Measurements from ENCODE around the gene KCNQ1. TPM values are rescaled to one million over a fixed set of nuclear protein-coding genes. Genes with fewer than 3 reads are reported as not detected.

KCNQ1 gene
- total RNA-seq, 1 donor from 2014 or later: 0.86 TPM

GRCh38 chr11:2836315-2837095 lies 391.7 kb downstream of the KCNQ1 start:
- no peak for DNase-seq (ENCODE audit: low read depth, low spot score)
- Mint-ChIP-seq H3K27ac (ENCODE audit: unreplicated experiment) (peak overlapping the region; percentile 27), H3K4me3 (no peak overlapping the region), H3K4me1 (peaks cover 45% of the 10 kb centered on the region), H3K27me3 (ENCODE audit: low read depth) (peaks cover 7% of the 10 kb centered on the region), H3K9me3 (no peaks in the 10 kb centered on the region), H3K36me3 (ENCODE audit: low read depth) (no peaks in the 10 kb centered on the region)
- no peak for TF ChIP-seq CTCF (conservative IDR thresholded peaks at IDR 0.05)

GRCh38 chr11:2837096-2837601 lies 392.3 kb downstream of the KCNQ1 start:
- Mint-ChIP-seq H3K4me1 (peaks cover 45% of the 10 kb centered on the region), H3K27ac (ENCODE audit: unreplicated experiment) (peak overlapping the region; percentile 27)
- peak; percentile 86 for DNase-seq (ENCODE audit: low read depth, low spot score)

GRCh38 chr11:2837651-2838050 lies 392.8 kb downstream of the KCNQ1 start:
- Mint-ChIP-seq H3K27me3 (ENCODE audit: low read depth) (peaks cover 7% of the 10 kb centered on the region), H3K27ac (ENCODE audit: unreplicated experiment) (peak overlapping the region; percentile 29), H3K9me3 (no peaks in the 10 kb centered on the region), H3K36me3 (ENCODE audit: low read depth) (no peaks in the 10 kb centered on the region), H3K4me1 (peaks cover 45% of the 10 kb centered on the region), H3K4me3 (peak overlapping the region; percentile 34)
- DNase-seq (ENCODE audit: low read depth, low spot score): no peak
- TF ChIP-seq CTCF (conservative IDR thresholded peaks at IDR 0.05): no peak

More at GRCh38 chr11:2837096-2837601, 392.3 kb downstream of the KCNQ1 start:
- Mint-ChIP-seq H3K4me3 (peak overlapping the region; percentile 34), H3K9me3 (no peaks in the 10 kb centered on the region), H3K27me3 (ENCODE audit: low read depth) (peaks cover 7% of the 10 kb centered on the region), H3K36me3 (ENCODE audit: low read depth) (no peaks in the 10 kb centered on the region)
- TF ChIP-seq CTCF (conservative IDR thresholded peaks at IDR 0.05): peak; percentile 56

GRCh38 chr11:2838091-2838490 lies 393.3 kb downstream of the KCNQ1 start:
- H3K27ac Mint-ChIP-seq (ENCODE audit: unreplicated experiment): peak overlapping the region; percentile 29
- H3K27me3 Mint-ChIP-seq (ENCODE audit: low read depth): peaks cover 7% of the 10 kb centered on the region
- H3K4me1 Mint-ChIP-seq: peaks cover 45% of the 10 kb centered on the region
- H3K4me3 Mint-ChIP-seq: no peak overlapping the region
- no peak for DNase-seq (ENCODE audit: low read depth, low spot score)
- no peak for TF ChIP-seq CTCF (conservative IDR thresholded peaks at IDR 0.05)
- H3K36me3 Mint-ChIP-seq (ENCODE audit: low read depth): no peaks in the 10 kb centered on the region
- no peaks in the 10 kb centered on the region for H3K9me3 Mint-ChIP-seq

- TF ChIP-seq CTCF (conservative IDR thresholded peaks at IDR 0.05): no peak
- Mint-ChIP-seq H3K36me3 (ENCODE audit: low read depth) (no peaks in the 10 kb centered on the region), H3K9me3 (no peaks in the 10 kb centered on the region), H3K4me1 (peaks cover 48% of the 10 kb centered on the region), H3K27ac (ENCODE audit: unreplicated experiment) (no peak overlapping the region), H3K27me3 (ENCODE audit: low read depth) (peaks cover 7% of the 10 kb centered on the region), H3K4me3 (no peak overlapping the region)
- DNase-seq (ENCODE audit: low read depth, low spot score): no peak
Measured at GRCh38 chr11:2838676-2839294, 394.0 kb downstream of the KCNQ1 start.
